ENCODE measurements around the gene ADAMTS9. TPM values are rescaled to one million over a fixed set of nuclear protein-coding genes. Genes with fewer than 3 reads are reported as not detected.

ADAMTS9 gene
- total RNA-seq, 2 experiments from 2014 or later, result not detected

DNA sequence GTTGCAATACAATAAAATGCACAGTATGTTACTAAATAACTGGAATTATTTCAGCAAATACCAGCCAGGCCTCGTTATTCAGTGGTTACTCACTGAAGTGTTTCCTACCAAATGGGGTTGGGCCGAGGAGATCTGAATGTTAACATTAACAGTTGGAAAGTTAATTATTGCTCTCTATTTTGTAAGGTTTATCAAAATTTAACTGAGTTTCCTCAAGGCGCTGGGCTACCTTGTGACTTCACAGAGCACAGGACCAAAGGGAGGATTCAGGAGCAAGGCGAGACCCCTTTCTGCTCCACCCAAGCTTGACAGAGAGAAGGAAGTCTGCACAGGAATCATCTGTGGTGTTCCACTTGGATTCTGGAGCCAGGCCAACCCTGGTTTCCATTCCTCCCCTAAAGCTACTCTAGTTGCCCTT, 21.6 kb downstream of the ADAMTS9 start:
- H3K4me3 ChIP-seq (ENCODE audit: low read length), result no peak overlapping the region
- no peak overlapping the region for H3K27ac Mint-ChIP-seq
- intact Hi-C loops (cut with DNase I, micrococcal nuclease), result no loop called here
- peaks cover 8% of the 10 kb centered on the region for H3K9me3 Mint-ChIP-seq
- no peak for ATAC-seq (ENCODE audit: poor library complexity)
- no peaks in the 10 kb centered on the region for H3K4me1 Mint-ChIP-seq (ENCODE audit: low read depth)
- H3K4me3 Mint-ChIP-seq, result no peak overlapping the region
- no peak for DNase-seq
- H3K4me1 ChIP-seq (ENCODE audit: insufficient read depth, low read length), result no peaks in the 10 kb centered on the region
- H3K27me3 ChIP-seq (ENCODE audit: control insufficient read depth in 1 of 2, insufficient read depth in 2 of 2, low read length in 2 of 2), result no peaks in the 10 kb centered on the region
- no peaks in the 10 kb centered on the region for H3K27me3 Mint-ChIP-seq
- TF ChIP-seq, protein P1, sequence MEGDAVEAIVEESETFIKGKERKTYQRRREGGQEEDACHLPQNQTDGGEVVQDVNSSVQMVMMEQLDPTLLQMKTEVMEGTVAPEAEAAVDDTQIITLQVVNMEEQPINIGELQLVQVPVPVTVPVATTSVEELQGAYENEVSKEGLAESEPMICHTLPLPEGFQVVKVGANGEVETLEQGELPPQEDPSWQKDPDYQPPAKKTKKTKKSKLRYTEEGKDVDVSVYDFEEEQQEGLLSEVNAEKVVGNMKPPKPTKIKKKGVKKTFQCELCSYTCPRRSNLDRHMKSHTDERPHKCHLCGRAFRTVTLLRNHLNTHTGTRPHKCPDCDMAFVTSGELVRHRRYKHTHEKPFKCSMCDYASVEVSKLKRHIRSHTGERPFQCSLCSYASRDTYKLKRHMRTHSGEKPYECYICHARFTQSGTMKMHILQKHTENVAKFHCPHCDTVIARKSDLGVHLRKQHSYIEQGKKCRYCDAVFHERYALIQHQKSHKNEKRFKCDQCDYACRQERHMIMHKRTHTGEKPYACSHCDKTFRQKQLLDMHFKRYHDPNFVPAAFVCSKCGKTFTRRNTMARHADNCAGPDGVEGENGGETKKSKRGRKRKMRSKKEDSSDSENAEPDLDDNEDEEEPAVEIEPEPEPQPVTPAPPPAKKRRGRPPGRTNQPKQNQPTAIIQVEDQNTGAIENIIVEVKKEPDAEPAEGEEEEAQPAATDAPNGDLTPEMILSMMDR (IDR thresholded peaks at IDR 0.05), result no peak
- no peaks in the 10 kb centered on the region for H3K36me3 Mint-ChIP-seq (ENCODE audit: low read depth)
- ChIA-PET CTCF (no interaction called here), POLR2A (no interaction called here)
- no peaks in the 10 kb centered on the region for H3K36me3 ChIP-seq (ENCODE audit: insufficient read depth, low read length)
- peaks cover 4 to 11% of the 10 kb centered on the region in 2 experiments for H3K9me3 ChIP-seq (ENCODE audit: control insufficient read depth in 1 of 2, insufficient read depth in 1 of 2, low read length in 2 of 2)
- H3K27ac ChIP-seq (ENCODE audit: low read depth in 1 of 2, low read length in 2 of 2), result no peak overlapping the region

DNA sequence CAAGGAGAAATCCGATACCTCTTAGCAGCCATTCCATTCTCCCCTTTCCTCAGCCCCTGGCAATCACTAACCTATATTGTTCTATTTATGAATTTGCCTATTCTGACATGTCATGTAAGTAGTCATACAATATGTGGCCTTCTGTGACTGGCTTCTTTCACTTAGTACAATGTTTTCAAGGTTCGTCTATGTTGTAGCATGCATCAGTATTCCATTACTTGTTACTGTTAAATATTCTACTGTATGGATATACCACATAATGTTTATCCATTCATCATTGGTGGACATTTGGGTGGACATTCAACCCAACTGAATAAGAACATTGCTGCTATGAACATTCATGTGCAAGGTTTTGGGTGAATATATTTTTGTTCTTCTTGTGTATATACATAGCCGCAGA, 23.4 kb downstream of the ADAMTS9 start:
- Histone ChIP-seq H3K9me3 (ENCODE audit: control insufficient read depth in 1 of 2, insufficient read depth in 1 of 2, low read length in 2 of 2) (peaks cover 4 to 11% of the 10 kb centered on the region in 2 experiments), H3K4me1 (ENCODE audit: insufficient read depth, low read length) (no peaks in the 10 kb centered on the region), H3K36me3 (ENCODE audit: insufficient read depth, low read length) (no peaks in the 10 kb centered on the region), H3K4me3 (ENCODE audit: low read length) (no peak overlapping the region), H3K27me3 (ENCODE audit: control insufficient read depth in 1 of 2, insufficient read depth in 2 of 2, low read length in 2 of 2) (no peaks in the 10 kb centered on the region), H3K27ac (ENCODE audit: low read depth in 1 of 2, low read length in 2 of 2) (no peak overlapping the region)
- TF ChIP-seq, protein P1 (IDR thresholded peaks at IDR 0.05), result no peak
- intact Hi-C loops (cut with DNase I, micrococcal nuclease), result no loop called here
- H3K27me3 Mint-ChIP-seq, result no peaks in the 10 kb centered on the region
- POLR2A ChIA-PET, result no interaction called here
- no peaks in the 10 kb centered on the region for H3K4me1 Mint-ChIP-seq (ENCODE audit: low read depth)
- peaks cover 13% of the 10 kb centered on the region for H3K9me3 Mint-ChIP-seq
- H3K27ac Mint-ChIP-seq, result no peak overlapping the region
- no peak overlapping the region for H3K4me3 Mint-ChIP-seq
- ATAC-seq (ENCODE audit: poor library complexity) (no peak), DNase-seq (no peak)
- CTCF ChIA-PET, result no interaction called here
- H3K36me3 Mint-ChIP-seq (ENCODE audit: low read depth), result no peaks in the 10 kb centered on the region

DNA sequence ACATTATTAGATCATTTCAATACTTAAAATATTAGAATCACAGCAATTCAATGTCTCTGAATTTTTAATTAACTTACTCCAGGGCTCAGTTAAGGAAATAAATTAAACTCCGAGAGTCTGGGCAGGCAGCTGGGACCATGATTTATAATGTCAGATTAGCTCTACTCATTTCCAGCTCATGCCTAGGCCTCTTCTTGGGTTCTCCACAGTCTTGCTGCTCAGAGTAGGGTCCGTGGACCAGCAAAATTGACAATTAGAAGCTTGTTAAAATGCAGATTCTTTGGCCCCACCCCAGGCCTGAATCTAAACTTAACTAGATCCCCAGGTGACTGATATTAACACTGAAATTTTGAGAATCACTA, 28.2 kb downstream of the ADAMTS9 start:
- no peaks in the 10 kb centered on the region for H3K36me3 Mint-ChIP-seq (ENCODE audit: low read depth)
- ChIA-PET CTCF (no interaction called here), POLR2A (no interaction called here)
- Histone ChIP-seq H3K4me3 (ENCODE audit: low read length) (no peak overlapping the region), H3K27ac (ENCODE audit: low read depth in 1 of 2, low read length in 2 of 2) (no peak overlapping the region), H3K9me3 (ENCODE audit: control insufficient read depth in 1 of 2, insufficient read depth in 1 of 2, low read length in 2 of 2) (peaks cover 7 to 11% of the 10 kb centered on the region in 2 experiments), H3K4me1 (ENCODE audit: insufficient read depth, low read length) (no peaks in the 10 kb centered on the region), H3K36me3 (ENCODE audit: insufficient read depth, low read length) (no peaks in the 10 kb centered on the region), H3K27me3 (ENCODE audit: control insufficient read depth in 1 of 2, insufficient read depth in 2 of 2, low read length in 2 of 2) (no peaks in the 10 kb centered on the region)
- TF ChIP-seq, protein P1 (IDR thresholded peaks at IDR 0.05), result no peak
- ATAC-seq (ENCODE audit: poor library complexity) (no peak), DNase-seq (no peak)
- intact Hi-C loops (cut with DNase I, micrococcal nuclease), result no loop called here
- peaks cover 13% of the 10 kb centered on the region for H3K9me3 Mint-ChIP-seq
- no peak overlapping the region for H3K4me3 Mint-ChIP-seq
- H3K4me1 Mint-ChIP-seq (ENCODE audit: low read depth), result no peaks in the 10 kb centered on the region
- no peaks in the 10 kb centered on the region for H3K27me3 Mint-ChIP-seq
- no peak overlapping the region for H3K27ac Mint-ChIP-seq

All from CD4-positive, alpha-beta T cell (primary cell).